Heart left ventricle (tissue), 16 donors: ENCODE data around the gene NFYA. TPM values are rescaled to one million over a fixed set of nuclear protein-coding genes. Genes with fewer than 3 reads are reported as not detected.

Source experiments
- ATAC-seq, 4 donors: fragments of 200-7000 bp; cut with Tn5 transposase; one replicate each; pipeline ENCODE4 v1.9.1; 2020 to 2022; ENCODE audit warnings: moderate library complexity in 4 of 4, mild to moderate bottlenecking in 3 of 4, moderate number of reproducible peaks in 1 of 4
- DNase-seq, 5 donors: peaks; one replicate each; pipeline ENCODE4 v3.0.0-alpha.2; 2020
- H3K27ac ChIP-seq, 12 donors: fragments of 200-600 bp; sonication (generic) in 4 of 12; one replicate each; pipeline versions ENCODE4 v1.5.0 to v1.8.0; 2016 to 2022; ENCODE audit warnings: mild to moderate bottlenecking in 2 of 12
- H3K27me3 ChIP-seq, 9 donors: fragments of 200-600 bp; sonication (generic) in 2 of 9; one replicate each; pipeline versions ENCODE4 v1.5.1 to v1.8.0; 2016 to 2022; ENCODE audit warnings: mild to moderate bottlenecking in 3 of 9
- H3K36me3 ChIP-seq, 9 donors: fragments of 200-600 bp; sonication (generic) in 2 of 9; one replicate each; pipeline versions ENCODE4 v1.5.0 to v1.8.0; 2018 to 2022; ENCODE audit warnings: mild to moderate bottlenecking in 2 of 9
- H3K4me1 ChIP-seq, 12 donors: fragments of 200-600 bp; sonication (generic) in 4 of 12; one replicate each; pipeline versions ENCODE4 v1.5.0 to v1.8.0; 2016 to 2022; ENCODE audit warnings: mild to moderate bottlenecking in 3 of 12
- H3K4me3 ChIP-seq, 12 donors: fragments of 200-600 bp; sonication (generic) in 4 of 12; one replicate each; pipeline versions ENCODE4 v1.5.0 to v1.8.0; 2017 to 2022; ENCODE audit warnings: mild to moderate bottlenecking in 9 of 12, moderate library complexity in 4 of 12
- H3K9me3 ChIP-seq, 12 donors: fragments of 200-600 bp; sonication (generic) in 4 of 12; one replicate each; pipeline versions ENCODE4 v1.5.0 to v1.8.0; 2016 to 2022; ENCODE audit warnings: mild to moderate bottlenecking in 1 of 12
- POLR2A ChIP-seq, 2 donors: fragments of 450-650 bp; IDR thresholded peaks; one replicate each; pipeline ENCODE4 v1.6.1; 2017; ENCODE audit warnings: antibody characterized with exemption in 2 of 2, mild to moderate bottlenecking in 2 of 2, moderate library complexity in 2 of 2
- WGBS, 4 donors: extraction: QIAGEN DNeasy Blood & Tissue Kit in 2 of 4; methylation state at CpG; one replicate each; pipeline versions ENCODE4 v1.1.5 to v1.1.7; 2013 to 2018; 5-methylcytosine and 5-hydroxymethylcytosine counted together
- intact Hi-C, 10 donors: fragments of 100-400 bp; cut with DNase I; formaldehyde crosslinking; loops; one replicate each; pipeline versions ENCODE4 v1.11.1 to v1.14.2; 2022
- polyA plus RNA-seq, 2 donors: library from polyadenylated mRNA; stranded (reverse); fragments of 200-250 nt; gene quantifications; one replicate each; pipeline ENCODE4 v1.2.3, GENCODE V29; 2013
- total RNA-seq, 9 donors: library from RNA; depleted of rRNA in 2 of 9; stranded (reverse); fragments of >200 nt in 2 of 9; fragmentation: NEBNext Ultra II Directional in 3 of 9; extraction: Animal tissue kit (Norgen Biotek cat#: 25700) in 3 of 9; gene quantifications; one replicate each; pipeline versions ENCODE4 v1.1.0 to v1.2.4, GENCODE V29; 2016 to 2023
- TF ChIP-seq, protein P1 (sequence below), 12 donors: fragments of 200-600 bp; sonication (generic) in 4 of 12; IDR thresholded peaks; one replicate each; pipeline versions ENCODE4 v1.5.0 to v1.8.0; 2018 to 2022; ENCODE audit warnings: antibody characterized with exemption in 12 of 12, mild to moderate bottlenecking in 5 of 12
- donor health status: ischemic (EF 13 %, LVEDD 7.1; RV severe dilation, severe dysfunction).
- donor health status: healthy with polysubstance abuse.
- donor health status: DM: no; HTN: yes; CAD: no.
- donor health status: DM: no; HTN: no; CAD: no.
- donor health status: ischemic (EF 25% LVEDD 6.9; RV normal size, moderate dysfunction).
- donor health status: ischemic (EF 25% LVEDD 5.7; RV mildly dilated, moderate dysfunction).
- donor health status: healthy.
- donor health status: DM: yes; HTN: yes; CAD: no.
- donor health status: ischemic (EF 35%, LVEDD 5.7; RV mildly dilated, moderate dysfunction).
- donor health status: nonischemic (EF 11% LVEDD 7.7; RV severe dilation, severe dysfunction).
- donor health status: DM: yes; HTN: yes; CAD: no.
- donor health status: PGD.
- donor health status: ischemic (EF 29% LVEDD 5.4; RV normal size, mild dysfunction).
- donor health status: nonischemic (EF 23%, LVEDD 6.1; RV moderate dilation, normal function).

The NFYA gene
- total and polyA plus RNA-seq, 11 donors, result 4.3 to 12.5 (median 9.5) TPM

DNA sequence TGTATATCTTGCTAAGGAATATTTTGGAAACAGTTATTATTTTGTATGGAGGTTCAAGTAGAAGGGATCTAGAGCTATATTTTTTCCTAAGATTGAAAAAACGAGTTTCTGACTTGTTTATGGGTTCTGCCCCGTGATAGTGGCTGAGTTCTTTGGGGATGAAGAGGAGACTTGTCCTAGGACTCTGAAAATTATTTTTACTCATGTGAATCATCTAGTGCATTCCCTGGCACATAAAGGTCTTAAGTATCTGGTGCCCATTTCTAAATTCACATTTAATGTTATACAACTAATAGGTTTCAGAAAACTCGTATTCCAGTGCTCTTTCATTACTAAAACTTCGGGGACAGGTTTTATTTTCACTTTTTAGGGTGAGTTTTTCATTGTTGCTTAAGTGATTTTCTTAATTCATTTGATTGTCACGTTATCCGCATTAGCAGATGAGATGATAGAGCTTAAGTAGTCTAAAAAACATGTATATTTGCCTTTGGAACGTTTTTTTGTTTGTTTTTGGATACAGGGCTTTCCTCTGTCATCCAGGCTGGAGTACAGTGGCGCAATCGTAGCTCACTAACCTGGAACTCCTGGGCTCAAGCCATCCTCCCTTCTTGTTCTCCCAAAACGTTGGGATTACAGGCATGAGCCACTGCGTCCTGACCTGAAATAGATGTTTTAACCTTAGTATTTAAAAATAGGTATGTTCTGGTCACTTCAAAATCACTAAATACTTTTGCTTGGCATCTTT is 2.1 kb downstream of the NFYA start:
- H3K36me3 ChIP-seq, result peaks cover 0 to 23% (median 15%) of the 10 kb centered on the region in 9 donors
- intact Hi-C loops, result loop anchor here in 1 of 10 donors (5.0 kb wide), 1 partner anchor 173 kb away; no protein-coding TSS in a partner anchor
- WGBS, 4 donors, result 47 to 54% (median 51%) methylated on average over 11 of the region's 11 CpGs
- H3K4me3 ChIP-seq, result peak overlapping the region in 9 of 12 donors; percentile 76 to 95 (median 92)
- TF ChIP-seq, protein P1, sequence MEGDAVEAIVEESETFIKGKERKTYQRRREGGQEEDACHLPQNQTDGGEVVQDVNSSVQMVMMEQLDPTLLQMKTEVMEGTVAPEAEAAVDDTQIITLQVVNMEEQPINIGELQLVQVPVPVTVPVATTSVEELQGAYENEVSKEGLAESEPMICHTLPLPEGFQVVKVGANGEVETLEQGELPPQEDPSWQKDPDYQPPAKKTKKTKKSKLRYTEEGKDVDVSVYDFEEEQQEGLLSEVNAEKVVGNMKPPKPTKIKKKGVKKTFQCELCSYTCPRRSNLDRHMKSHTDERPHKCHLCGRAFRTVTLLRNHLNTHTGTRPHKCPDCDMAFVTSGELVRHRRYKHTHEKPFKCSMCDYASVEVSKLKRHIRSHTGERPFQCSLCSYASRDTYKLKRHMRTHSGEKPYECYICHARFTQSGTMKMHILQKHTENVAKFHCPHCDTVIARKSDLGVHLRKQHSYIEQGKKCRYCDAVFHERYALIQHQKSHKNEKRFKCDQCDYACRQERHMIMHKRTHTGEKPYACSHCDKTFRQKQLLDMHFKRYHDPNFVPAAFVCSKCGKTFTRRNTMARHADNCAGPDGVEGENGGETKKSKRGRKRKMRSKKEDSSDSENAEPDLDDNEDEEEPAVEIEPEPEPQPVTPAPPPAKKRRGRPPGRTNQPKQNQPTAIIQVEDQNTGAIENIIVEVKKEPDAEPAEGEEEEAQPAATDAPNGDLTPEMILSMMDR (IDR thresholded peaks at IDR 0.05), result no peak
- TF ChIP-seq POLR2A (IDR thresholded peaks at IDR 0.05), result no peak
- no peak for DNase-seq
- ATAC-seq, result no peak
- peak overlapping the region; percentile 93 to 100 (median 99) for H3K27ac ChIP-seq
- H3K9me3 ChIP-seq, result no peaks in the 10 kb centered on the region
- peaks cover 0 to 48% (median 39%) of the 10 kb centered on the region in 12 donors for H3K4me1 ChIP-seq
- no peaks in the 10 kb centered on the region for H3K27me3 ChIP-seq

DNA sequence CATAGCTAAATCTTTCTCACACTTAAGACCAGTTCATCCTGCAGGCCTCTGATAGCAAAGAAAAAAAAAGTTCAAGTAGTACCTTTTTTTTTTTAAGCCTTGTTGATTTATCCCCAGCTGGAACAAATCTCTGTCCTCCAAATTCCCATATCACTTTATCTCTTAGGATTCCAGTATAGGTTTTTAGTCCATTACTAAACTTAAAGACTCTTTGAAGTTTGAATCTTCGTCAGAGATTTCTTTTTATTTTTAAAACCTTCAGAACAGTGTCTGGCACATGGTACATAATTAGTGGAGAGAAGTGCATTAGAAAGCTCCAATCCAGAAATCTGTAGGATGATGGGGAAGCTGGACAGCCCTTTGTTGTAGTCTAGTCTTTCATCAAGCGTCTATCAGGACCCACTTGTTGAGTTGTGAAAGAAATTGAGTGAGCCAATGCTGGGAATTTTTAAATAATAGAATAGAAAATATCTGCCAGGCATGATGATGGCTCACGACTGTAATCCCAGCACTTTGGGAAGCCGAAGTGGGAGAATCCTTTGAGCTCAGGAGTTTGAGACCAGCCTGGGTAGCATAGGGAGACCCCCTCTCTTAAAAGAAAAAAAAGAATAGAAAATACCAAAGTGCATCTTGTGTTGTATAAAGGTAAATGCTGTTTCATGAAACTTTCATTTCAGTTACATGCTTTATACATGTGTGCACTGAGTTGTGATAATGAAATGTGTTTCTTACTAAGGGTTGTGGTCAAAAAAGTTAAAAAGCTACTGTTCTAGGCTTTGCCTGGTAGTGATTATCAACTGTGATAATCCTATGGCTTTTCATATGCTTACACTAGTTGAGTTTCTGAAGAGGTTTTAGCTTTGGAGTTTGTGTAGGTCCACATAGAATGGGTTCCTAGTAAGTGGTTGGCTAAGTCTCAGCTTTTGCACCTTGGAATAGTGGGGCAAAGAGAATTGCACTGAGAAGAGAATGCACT is 3.2 kb downstream of the NFYA start:
- ATAC-seq (no peak), DNase-seq (no peak)
- Histone ChIP-seq H3K27ac (peak overlapping the region in 9 of 12 donors; percentile 12 to 100 (median 99)), H3K27me3 (no peaks in the 10 kb centered on the region), H3K36me3 (peaks cover 0 to 26% (median 22%) of the 10 kb centered on the region in 9 donors), H3K4me3 (no peak overlapping the region), H3K9me3 (no peaks in the 10 kb centered on the region), H3K4me1 (peaks cover 0 to 48% (median 32%) of the 10 kb centered on the region in 12 donors)
- 54 to 64% (median 57%) methylated on average over 4 of the region's 4 CpGs for WGBS, 4 donors
- intact Hi-C loops, result no loop called here
- TF ChIP-seq POLR2A (IDR thresholded peaks at IDR 0.05), result no peak
- TF ChIP-seq, protein P1 (IDR thresholded peaks at IDR 0.05), result no peak

- TF ChIP-seq, protein P1 (IDR thresholded peaks at IDR 0.05), result no peak
- TF ChIP-seq POLR2A (IDR thresholded peaks at IDR 0.05), result no peak
- no peak for ATAC-seq
- WGBS, 4 donors, result 89 to 94% (median 93%) methylated on average over 2 of the region's 2 CpGs
Measured at GRCh38 chr6:41077536-41077935, 4.8 kb downstream of the NFYA start.

More at GRCh38 chr6:41077536-41077935, 4.8 kb downstream of the NFYA start:
- Histone ChIP-seq H3K9me3 (no peaks in the 10 kb centered on the region), H3K36me3 (peaks cover 0 to 42% (median 37%) of the 10 kb centered on the region in 9 donors), H3K4me1 (peaks cover 0 to 45% (median 28%) of the 10 kb centered on the region in 12 donors), H3K27me3 (no peaks in the 10 kb centered on the region), H3K27ac (no peak overlapping the region), H3K4me3 (no peak overlapping the region)
- intact Hi-C loops, result no loop called here
- no peak for DNase-seq
